CD4-positive, alpha-beta T cell (primary cell): Measurements from ENCODE around the gene NUMA1. TPM values are rescaled to one million over a fixed set of nuclear protein-coding genes. Genes with fewer than 3 reads are reported as not detected.

ENCODE experiments used
- ATAC-seq: fragments of 200-7000 bp; cut with Tn5 transposase; one replicate; pipeline ENCODE4 v1.10.0; 2022; ENCODE audit warnings: mild to moderate bottlenecking; ENCODE audit not compliant: poor library complexity
- CTCF ChIA-PET: fragments of 350-600 bp; sonication (Branson Sonifier 250); formaldehyde crosslinking; loops from one replicate; lab custom pipeline; 2021; ENCODE audit warnings: antibody characterized with exemption, inconsistent platforms; lab: Charles Lee
- POLR2A ChIA-PET: fragments of 350-600 bp; sonication (Branson Sonifier 250); formaldehyde crosslinking; loops from one replicate; lab custom pipeline; 2021; ENCODE audit warnings: antibody characterized with exemption, inconsistent platforms; lab: Charles Lee
- DNase-seq, 14 experiments: peaks; one replicate each; pipeline ENCODE4 v3.0.0-alpha.2; 2013 to 2020; ENCODE audit warnings: mixed read lengths in 2 of 14
- H3K27ac ChIP-seq, 2 donors: one replicate each; pipeline versions ENCODE4 v1.5.1 to v1.7.0; 2013; ENCODE audit warnings: low read length in 2 of 2, low read depth in 1 of 2, mild to moderate bottlenecking in 1 of 2
- H3K27me3 ChIP-seq, 2 experiments: 1 replicate in 1 of 2; 2 replicates in 1 of 2; pipeline versions ENCODE4 v1.6.1 to v1.7.0; 2013; ENCODE audit warnings: low read length in 2 of 2, control low read depth in 1 of 2, mild to moderate bottlenecking in 1 of 2, moderate library complexity in 1 of 2; ENCODE audit not compliant: insufficient read depth in 2 of 2, control insufficient read depth in 1 of 2
- H3K36me3 ChIP-seq: one replicate; pipeline ENCODE4 v1.6.1; 2013; ENCODE audit warnings: low read length, control low read depth; ENCODE audit not compliant: insufficient read depth
- H3K4me1 ChIP-seq: one replicate; pipeline ENCODE4 v1.6.1; 2013; ENCODE audit warnings: low read length, control low read depth; ENCODE audit not compliant: insufficient read depth
- H3K4me3 ChIP-seq: one replicate; pipeline ENCODE4 v1.5.1; 2013; ENCODE audit warnings: mild to moderate bottlenecking, low read length, moderate library complexity
- H3K9me3 ChIP-seq, 2 experiments: 1 replicate in 1 of 2; 2 replicates in 1 of 2; pipeline versions ENCODE4 v1.6.1 to v1.7.0; 2013; ENCODE audit warnings: low read length in 2 of 2, mild to moderate bottlenecking in 2 of 2, control low read depth in 1 of 2, moderate library complexity in 1 of 2; ENCODE audit not compliant: control insufficient read depth in 1 of 2, insufficient read depth in 1 of 2
- H3K27ac Mint-ChIP-seq: one replicate; pipeline ENCODE4 v1.8.0; 2020; ENCODE audit warnings: mixed read lengths
- H3K27me3 Mint-ChIP-seq: one replicate; pipeline ENCODE4 v1.8.0; 2021; ENCODE audit warnings: mixed read lengths
- H3K36me3 Mint-ChIP-seq: one replicate; pipeline ENCODE4 v1.8.0; 2021; ENCODE audit warnings: low read depth, mixed read lengths
- H3K4me1 Mint-ChIP-seq: one replicate; pipeline ENCODE4 v1.8.0; 2021; ENCODE audit warnings: low read depth, mixed read lengths
- H3K4me3 Mint-ChIP-seq: one replicate; pipeline ENCODE4 v1.8.0; 2020; ENCODE audit warnings: mild to moderate bottlenecking, mixed read lengths
- H3K9me3 Mint-ChIP-seq: one replicate; pipeline ENCODE4 v1.8.0; 2020; ENCODE audit warnings: mixed read lengths
- intact Hi-C, 2 experiments: fragments of 100-400 bp; cut with DNase I in 1 of 2; cut with micrococcal nuclease in 1 of 2; formaldehyde crosslinking; loops; one replicate each; pipeline versions ENCODE4 v1.15.1 to v1.9.0; 2023 to 2025; cut with DNase I, micrococcal nuclease
- total RNA-seq, 174 experiments: library from RNA in 2 of 174; stranded (reverse) in 2 of 174; gene quantifications; one replicate each; pipeline ENCODE4 v1.2.3 and lab custom pipeline; 2021 to 2026
- TF ChIP-seq, protein P1 (sequence below): fragments of 200-600 bp; IDR thresholded peaks from one replicate; pipeline ENCODE4 v1.8.0; 2022; ENCODE audit warnings: antibody characterized with exemption, mild to moderate bottlenecking

NUMA1 gene
- total RNA-seq, 2 experiments from 2014 or later, result 191 to 197 TPM

DNA sequence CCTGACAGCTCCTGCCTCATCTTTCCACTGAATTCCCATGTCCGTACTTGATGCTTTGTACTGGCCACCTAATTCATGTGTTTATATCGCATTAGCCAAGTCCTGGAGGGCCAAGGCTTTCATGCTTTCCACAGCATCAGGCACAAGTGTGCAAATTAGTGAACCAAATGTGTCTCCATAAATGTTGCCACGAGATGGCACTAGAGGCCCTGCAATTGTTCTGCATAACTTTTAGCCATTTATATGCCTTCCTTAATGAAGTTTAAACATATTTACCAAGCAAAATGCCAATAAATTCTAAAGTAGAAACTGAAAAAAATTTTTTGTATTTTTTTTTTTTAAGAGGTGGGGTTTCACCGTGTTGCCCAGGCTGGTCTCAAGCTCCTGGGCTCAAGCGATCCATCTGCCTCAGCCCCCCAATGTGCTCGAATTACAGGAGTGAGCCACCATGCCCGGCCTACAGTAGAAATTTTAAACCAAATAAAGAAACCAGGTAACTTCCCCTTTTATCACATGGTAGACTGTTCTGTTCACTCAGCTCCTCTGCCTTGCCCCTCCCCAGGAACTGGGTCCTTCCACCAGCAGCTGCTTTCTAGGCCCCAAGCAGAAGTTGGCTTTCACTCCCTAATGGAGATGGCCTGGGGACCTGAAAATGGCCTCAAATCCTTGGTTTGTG is 102.5 kb downstream of the NUMA1 start:
- Histone ChIP-seq H3K4me1 (no peaks in the 10 kb centered on the region), H3K36me3 (peaks cover 9% of the 10 kb centered on the region), H3K27ac (no peak overlapping the region), H3K9me3 (no peaks in the 10 kb centered on the region), H3K4me3 (no peak overlapping the region), H3K27me3 (no peaks in the 10 kb centered on the region)
- H3K27ac Mint-ChIP-seq, result no peak overlapping the region
- peaks cover 40% of the 10 kb centered on the region for H3K36me3 Mint-ChIP-seq
- CTCF ChIA-PET, result interaction anchor here (0.7 to 2.2 kb wide), 7 partner anchors 9 to 166 kb away, joined by 3 to 7 read pairs (median 4); no protein-coding TSS in a partner anchor
- ATAC-seq, result peak; percentile 62
- TF ChIP-seq, protein P1, sequence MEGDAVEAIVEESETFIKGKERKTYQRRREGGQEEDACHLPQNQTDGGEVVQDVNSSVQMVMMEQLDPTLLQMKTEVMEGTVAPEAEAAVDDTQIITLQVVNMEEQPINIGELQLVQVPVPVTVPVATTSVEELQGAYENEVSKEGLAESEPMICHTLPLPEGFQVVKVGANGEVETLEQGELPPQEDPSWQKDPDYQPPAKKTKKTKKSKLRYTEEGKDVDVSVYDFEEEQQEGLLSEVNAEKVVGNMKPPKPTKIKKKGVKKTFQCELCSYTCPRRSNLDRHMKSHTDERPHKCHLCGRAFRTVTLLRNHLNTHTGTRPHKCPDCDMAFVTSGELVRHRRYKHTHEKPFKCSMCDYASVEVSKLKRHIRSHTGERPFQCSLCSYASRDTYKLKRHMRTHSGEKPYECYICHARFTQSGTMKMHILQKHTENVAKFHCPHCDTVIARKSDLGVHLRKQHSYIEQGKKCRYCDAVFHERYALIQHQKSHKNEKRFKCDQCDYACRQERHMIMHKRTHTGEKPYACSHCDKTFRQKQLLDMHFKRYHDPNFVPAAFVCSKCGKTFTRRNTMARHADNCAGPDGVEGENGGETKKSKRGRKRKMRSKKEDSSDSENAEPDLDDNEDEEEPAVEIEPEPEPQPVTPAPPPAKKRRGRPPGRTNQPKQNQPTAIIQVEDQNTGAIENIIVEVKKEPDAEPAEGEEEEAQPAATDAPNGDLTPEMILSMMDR, result peak; percentile 72
- H3K27me3 Mint-ChIP-seq, result no peaks in the 10 kb centered on the region
- no peaks in the 10 kb centered on the region for H3K4me1 Mint-ChIP-seq
- POLR2A ChIA-PET, result no interaction called here
- intact Hi-C loops, result loop anchor here (1.0 to 5.0 kb wide), 5 partner anchors 113 to 454 kb away; partner anchors contain the start of gene CLPB (in 2 of the 2)
- DNase-seq, result peak; percentile 20 to 75 (median 40)
- H3K4me3 Mint-ChIP-seq, result no peak overlapping the region
- H3K9me3 Mint-ChIP-seq, result no peaks in the 10 kb centered on the region

DNA sequence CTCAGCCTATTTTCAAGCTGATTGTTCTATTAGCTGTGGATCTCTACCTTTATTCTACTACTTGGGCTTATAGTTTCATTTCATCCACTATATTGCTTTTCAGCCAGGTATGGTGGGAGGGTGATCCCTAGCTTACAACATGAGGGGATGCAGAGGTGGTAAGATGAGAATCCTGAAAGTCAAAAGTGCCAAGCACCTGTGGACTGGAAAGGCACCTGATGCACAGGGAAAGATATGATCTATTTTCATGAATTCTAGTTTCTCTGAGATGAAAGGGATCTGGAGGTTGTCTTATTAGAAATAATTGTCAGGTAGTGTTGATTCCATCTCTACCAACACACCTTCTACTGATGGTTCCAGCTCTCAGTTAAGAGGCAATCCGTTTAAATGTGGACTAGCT is 103.3 kb downstream of the NUMA1 start:
- Histone ChIP-seq H3K27ac (no peak overlapping the region), H3K4me3 (no peak overlapping the region), H3K9me3 (no peaks in the 10 kb centered on the region), H3K4me1 (no peaks in the 10 kb centered on the region), H3K36me3 (peaks cover 9% of the 10 kb centered on the region), H3K27me3 (no peaks in the 10 kb centered on the region)
- ChIA-PET POLR2A (no interaction called here), CTCF (interaction anchor here (1.0 to 2.2 kb wide), 6 partner anchors 10 to 167 kb away, joined by 3 to 7 read pairs (median 4); partner anchors contain the start of gene XNDC1N)
- intact Hi-C loops, result loop anchor here (1.0 to 5.0 kb wide), 4 partner anchors 114 to 455 kb away; partner anchors contain the start of gene CLPB (in 2 of the 2)
- H3K27ac Mint-ChIP-seq, result no peak overlapping the region
- TF ChIP-seq, protein P1, result no peak
- H3K27me3 Mint-ChIP-seq, result no peaks in the 10 kb centered on the region
- no peaks in the 10 kb centered on the region for H3K4me1 Mint-ChIP-seq
- H3K4me3 Mint-ChIP-seq, result no peak overlapping the region
- no peaks in the 10 kb centered on the region for H3K9me3 Mint-ChIP-seq
- DNase-seq (no peak), ATAC-seq (no peak)
- H3K36me3 Mint-ChIP-seq, result peaks cover 36% of the 10 kb centered on the region

DNA sequence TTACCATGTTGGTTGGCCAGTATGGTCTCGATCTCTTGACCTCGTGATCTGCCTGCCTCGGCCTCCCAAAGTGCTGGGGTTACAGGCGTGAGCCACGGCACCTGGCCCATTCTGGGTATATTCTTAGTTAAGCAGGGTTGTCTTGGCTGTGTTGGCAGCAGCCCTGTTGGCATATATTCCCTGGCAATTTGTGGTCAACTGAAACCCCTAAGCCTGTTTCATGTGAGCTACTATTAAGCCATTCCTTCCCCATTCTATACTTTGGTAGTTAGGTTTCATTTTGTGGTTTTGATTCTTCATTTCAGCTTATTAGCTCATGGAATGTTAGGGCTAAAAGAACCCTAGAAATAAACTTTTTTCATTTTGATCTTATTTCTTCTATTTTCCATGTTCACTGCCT is 103.8 kb downstream of the NUMA1 start:
- POLR2A ChIA-PET, result no interaction called here
- Histone ChIP-seq H3K9me3 (no peaks in the 10 kb centered on the region), H3K36me3 (peaks cover 9% of the 10 kb centered on the region), H3K4me3 (no peak overlapping the region), H3K27ac (no peak overlapping the region), H3K4me1 (no peaks in the 10 kb centered on the region), H3K27me3 (no peaks in the 10 kb centered on the region)
- intact Hi-C loops, result loop anchor here (2.0 to 5.0 kb wide), 2 partner anchors 116 to 456 kb away; partner anchors contain the start of gene CLPB (in 2 of the 2)
- DNase-seq, result no peak
- CTCF ChIA-PET, result interaction anchor here (0.7 to 2.2 kb wide), 4 partner anchors 10 to 168 kb away, joined by 3 to 7 read pairs (median 4); partner anchors contain the start of gene XNDC1N
- H3K4me1 Mint-ChIP-seq, result no peaks in the 10 kb centered on the region
- H3K36me3 Mint-ChIP-seq, result peaks cover 37% of the 10 kb centered on the region
- TF ChIP-seq, protein P1, result no peak
- no peaks in the 10 kb centered on the region for H3K9me3 Mint-ChIP-seq
- no peaks in the 10 kb centered on the region for H3K27me3 Mint-ChIP-seq
- no peak for ATAC-seq
- no peak overlapping the region for H3K27ac Mint-ChIP-seq
- no peak overlapping the region for H3K4me3 Mint-ChIP-seq
